HG03432 (cell line): ENCODE measurements around the gene SLC5A12.
A peak's percentile ranks its signal among the peaks of the same experiment; 100 is the strongest.

Experiments
- ATAC-seq: cut with Tn5 transposase; IDR thresholded peaks from one replicate; pipeline ENCODE4 v1.9.1; 2021; ENCODE audit warnings: mild to moderate bottlenecking, moderate library complexity; ENCODE audit not compliant: unreplicated experiment

The SLC5A12 gene

GRCh38 chr11:26721948-26722475 is at the start of gene SLC5A12:
Gene SLC5A12 (minus strand): TSS chr11:26722060. CDS start chr11:26721714, 346 bp downstream.
- ATAC-seq, result no peak

GRCh38 chr11:26769027-26769426 is 47.2 kb upstream of the SLC5A12 start:
- no peak for ATAC-seq

GRCh38 chr11:26767060-26767459 is 45.2 kb upstream of the SLC5A12 start:
- ATAC-seq, result no peak

- ATAC-seq, result no peak
Measured at GRCh38 chr11:26765323-26765722, 43.5 kb upstream of the SLC5A12 start.

GRCh38 chr11:26764825-26765224 is 43.0 kb upstream of the SLC5A12 start:
- ATAC-seq, result no peak

GRCh38 chr11:26764315-26764714 is 42.5 kb upstream of the SLC5A12 start:
- ATAC-seq, result no peak

- peak; percentile 62 for ATAC-seq
Measured at GRCh38 chr11:26762089-26762488, 40.2 kb upstream of the SLC5A12 start.

- peak; percentile 27 for ATAC-seq
Measured at GRCh38 chr11:26761361-26761809, 39.5 kb upstream of the SLC5A12 start.

- no peak for ATAC-seq
Measured at GRCh38 chr11:26757995-26758394, 36.1 kb upstream of the SLC5A12 start.

- no peak for ATAC-seq
Measured at GRCh38 chr11:26755762-26756161, 33.9 kb upstream of the SLC5A12 start.

GRCh38 chr11:26753723-26754504 is 32.1 kb upstream of the SLC5A12 start:
- peak; percentile 85 for ATAC-seq

- ATAC-seq, result no peak
Measured at GRCh38 chr11:26749927-26750326, 28.1 kb upstream of the SLC5A12 start.

- ATAC-seq, result peak; percentile 87
Measured at GRCh38 chr11:26743622-26744021, 21.8 kb upstream of the SLC5A12 start.

- no peak for ATAC-seq
Measured at GRCh38 chr11:26742966-26743365, 21.1 kb upstream of the SLC5A12 start.

- ATAC-seq, result no peak
Measured at GRCh38 chr11:26741036-26741435, 19.2 kb upstream of the SLC5A12 start.

GRCh38 chr11:26739366-26740073 is 17.7 kb upstream of the SLC5A12 start:
- no peak for ATAC-seq

- ATAC-seq, result no peak
Measured at GRCh38 chr11:26734691-26735090, 12.8 kb upstream of the SLC5A12 start.

GRCh38 chr11:26731084-26731456 is 9.2 kb upstream of the SLC5A12 start:
- no peak for ATAC-seq

GRCh38 chr11:26730414-26731083 is 8.7 kb upstream of the SLC5A12 start:
- no peak for ATAC-seq

GRCh38 chr11:26729284-26729683 is 7.4 kb upstream of the SLC5A12 start:
- ATAC-seq, result no peak

- no peak for ATAC-seq
Measured at GRCh38 chr11:26726960-26727359, 5.1 kb upstream of the SLC5A12 start.
